ENCODE data around the gene MED14.

The MED14 gene

GRCh38 chrX:40632199-40632598 lies 103.1 kb downstream of the MED14 start:
- no peak for DNase-seq (ENCODE audit: low spot score)
- H3K4me3 ChIP-seq = no peak overlapping the region

GRCh38 chrX:40628506-40628905 lies 106.8 kb downstream of the MED14 start:
- H3K4me3 ChIP-seq = no peak overlapping the region
- H3K27ac ChIP-seq = no peak overlapping the region
- no peak for TF ChIP-seq CTCF (IDR thresholded peaks at IDR 0.05)
- DNase-seq (ENCODE audit: low spot score) = no peak

More at GRCh38 chrX:40632199-40632598, 103.1 kb downstream of the MED14 start:
- H3K27ac ChIP-seq = no peak overlapping the region
- no peak for TF ChIP-seq CTCF (IDR thresholded peaks at IDR 0.05)

- no peak for DNase-seq (ENCODE audit: low spot score)
- Histone ChIP-seq H3K4me3 (no peak overlapping the region), H3K27ac (no peak overlapping the region)
- no peak for TF ChIP-seq CTCF (IDR thresholded peaks at IDR 0.05)
Observed at GRCh38 chrX:40625294-40625693, 110.0 kb downstream of the MED14 start.

- no peak for TF ChIP-seq CTCF (IDR thresholded peaks at IDR 0.05)
- Histone ChIP-seq H3K27ac (no peak overlapping the region), H3K4me3 (no peak overlapping the region)
- no peak for DNase-seq (ENCODE audit: low spot score)
Observed at GRCh38 chrX:40623665-40624064, 111.7 kb downstream of the MED14 start.

GRCh38 chrX:40623139-40623536 lies 112.2 kb downstream of the MED14 start, which contains the start of gene MPC1L:
MPC1L (plus strand) TSS chrX:40623428; CDS start chrX:40623566, 138 bp downstream.
- DNase-seq (ENCODE audit: low spot score) = no peak
- TF ChIP-seq CTCF (IDR thresholded peaks at IDR 0.05) = no peak
- no peak within 1 kb of the TSS for H3K4me3 ChIP-seq
- H3K27ac ChIP-seq = no peak within 1 kb of the TSS

GRCh38 chrX:40622479-40623138 lies 112.7 kb downstream of the MED14 start:
- DNase-seq (ENCODE audit: low spot score) = no peak
- Histone ChIP-seq H3K4me3 (no peak overlapping the region), H3K27ac (no peak overlapping the region)
- TF ChIP-seq CTCF (IDR thresholded peaks at IDR 0.05) = no peak

GRCh38 chrX:40617566-40617965 lies 117.8 kb downstream of the MED14 start:
- no peak for TF ChIP-seq CTCF (IDR thresholded peaks at IDR 0.05)
- Histone ChIP-seq H3K27ac (no peak overlapping the region), H3K4me3 (no peak overlapping the region)
- no peak for DNase-seq (ENCODE audit: low spot score)

All from coronary artery (tissue), 2 donors.